Mammary epithelial cell (primary cell): Measurements from ENCODE around the gene DST.

Experiments used
- CTCF ChIP-seq, 2 donors: IDR thresholded peaks in 1 of 2; conservative IDR thresholded peaks in 1 of 2; 2 replicates each; pipeline ENCODE4 v1.5.1; 2011 to 2012; ENCODE audit warnings: inconsistent platforms in 2 of 2, low read length in 2 of 2, mild to moderate bottlenecking in 2 of 2, control low read depth in 1 of 2, low read depth in 1 of 2; ENCODE audit not compliant: insufficient read depth in 1 of 2; ENCODE audit errors: extremely low read depth in 1 of 2
- EZH2 ChIP-seq: IDR thresholded peaks from 2 replicates; pipeline ENCODE4 v1.6.1; 2012; ENCODE audit warnings: low read length, inconsistent platforms, borderline replicate concordance

GRCh38 chr6:56664029-56664428 lies 21.3 kb upstream of the DST start:
- TF ChIP-seq CTCF (conservative IDR thresholded peaks at IDR 0.05 in 1 of 2, IDR thresholded peaks at IDR 0.05 in 1 of 2; ENCODE audit: extremely low read depth in 1 of 2, insufficient read depth in 1 of 2, low read depth in 1 of 2, low read length in 2 of 2): no peak
- TF ChIP-seq EZH2: no peak
